NCI-H446 (cell line): Measurements from ENCODE around the gene CCDC77.
"Not testable (repeated sequence)": the region's sequence is repeated elsewhere in the genome, so short reads cannot be mapped to it uniquely, and the experiment has no call there.

ENCODE experiments used
- DNase-seq, 2 experiments: peaks; one replicate each; lab custom pipeline; 2025; lab: John Stamatoyannopoulos, UW

The CCDC77 gene

GRCh38 chr12:401235-402028 is at the start of gene CCDC77:
Gene CCDC77, plus strand, starts transcription at chr12:401644. Its CDS starts 7,740 bp downstream, at chr12:409384.
- no peak for DNase-seq

GRCh38 chr12:356276-356988 is 45.0 kb upstream of the CCDC77 start:
- DNase-seq = no peak

GRCh38 chr12:359091-359490 is 42.4 kb upstream of the CCDC77 start:
- no peak for DNase-seq

GRCh38 chr12:366820-367219 is 34.6 kb upstream of the CCDC77 start:
- DNase-seq = no peak

- no peak for DNase-seq
These were observed 33.5 kb upstream of the CCDC77 start for GRCh38 chr12:367972-368371.

GRCh38 chr12:370739-371485 is 30.5 kb upstream of the CCDC77 start:
- DNase-seq = not testable (repeated sequence)

- DNase-seq = no peak
These were observed 14.8 kb upstream of the CCDC77 start for GRCh38 chr12:386651-387050.

GRCh38 chr12:388012-388411 is 13.4 kb upstream of the CCDC77 start:
- no peak for DNase-seq

- no peak for DNase-seq
These were observed 12.8 kb upstream of the CCDC77 start for GRCh38 chr12:388541-389141.

- DNase-seq = no peak
These were observed 12.0 kb upstream of the CCDC77 start, which contains the start of gene KDM5A for GRCh38 chr12:389142-390096. Gene KDM5A, minus strand, starts transcription at chr12:389320. Its CDS starts 229 bp downstream, at chr12:389091.

- DNase-seq = no peak
These were observed 616 bp upstream of the CCDC77 start for GRCh38 chr12:400828-401227.

GRCh38 chr12:402029-402389 is 565 bp downstream of the CCDC77 start:
- no peak for DNase-seq

GRCh38 chr12:414859-415258 is 13.4 kb downstream of the CCDC77 start:
- DNase-seq = no peak

GRCh38 chr12:418432-418831 is 17.0 kb downstream of the CCDC77 start:
- no peak for DNase-seq

GRCh38 chr12:422526-422925 is 21.1 kb downstream of the CCDC77 start:
- no peak for DNase-seq

GRCh38 chr12:435737-436136 is 34.3 kb downstream of the CCDC77 start:
- DNase-seq = not testable (repeated sequence)

GRCh38 chr12:442235-442884 is 40.9 kb downstream of the CCDC77 start:
- peak; percentile 18 to 76 for DNase-seq

GRCh38 chr12:447141-447540 is 45.7 kb downstream of the CCDC77 start:
- no peak for DNase-seq

- no peak for DNase-seq
These were observed 47.8 kb downstream of the CCDC77 start for GRCh38 chr12:449203-449602.

GRCh38 chr12:450438-450837 is 49.0 kb downstream of the CCDC77 start:
- DNase-seq = no peak
